Epithelial cell of esophagus (primary cell): ENCODE results near the gene CNTD1.
A peak's percentile ranks its signal among the peaks of the same experiment; 100 is the strongest.

ENCODE experiments used
- DNase-seq: peaks from one replicate; pipeline ENCODE4 v3.0.0; 2010; ENCODE audit warnings: low read depth
- H3K4me3 ChIP-seq: 2 replicates; pipeline ENCODE4 v1.5.1; 2011; ENCODE audit warnings: mild to moderate bottlenecking, low read length, control low read depth
- CTCF ChIP-seq: IDR thresholded peaks from 2 replicates; pipeline ENCODE4 v1.5.1; 2011; ENCODE audit warnings: low read depth, mild to moderate bottlenecking, low read length, control low read depth, inconsistent platforms; ENCODE audit not compliant: insufficient read depth; ENCODE audit errors: missing control alignments

CNTD1 gene

DNA sequence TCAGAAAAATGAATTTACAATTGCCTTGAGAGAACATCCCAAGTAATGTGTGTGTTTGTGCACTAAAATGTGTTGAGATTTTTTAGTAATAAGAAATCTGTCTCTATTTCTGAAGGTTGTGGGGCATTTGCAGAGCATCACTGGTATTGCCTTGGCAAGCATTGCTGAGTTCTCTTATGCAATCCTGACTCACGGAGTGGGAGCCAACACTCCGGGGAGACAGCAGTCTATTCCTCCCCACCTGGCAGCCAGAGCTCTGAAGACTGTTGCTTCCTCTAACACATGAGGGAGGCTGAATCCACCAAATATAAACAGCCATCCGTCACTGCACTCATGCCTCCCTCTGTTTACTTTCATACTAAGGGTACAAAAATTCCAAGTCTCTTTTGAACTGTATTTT is 10.6 kb downstream of the CNTD1 start:
- no peak overlapping the region for H3K4me3 ChIP-seq

GRCh38 chr17:42814633-42815399 is 16.2 kb downstream of the CNTD1 start:
- no peak for TF ChIP-seq CTCF
- peak; percentile 59 for DNase-seq
- H3K4me3 ChIP-seq: no peak overlapping the region

More for the DNA sequence above, 10.6 kb downstream of the CNTD1 start:
- TF ChIP-seq CTCF: no peak
- peak; percentile 83 for DNase-seq

DNA sequence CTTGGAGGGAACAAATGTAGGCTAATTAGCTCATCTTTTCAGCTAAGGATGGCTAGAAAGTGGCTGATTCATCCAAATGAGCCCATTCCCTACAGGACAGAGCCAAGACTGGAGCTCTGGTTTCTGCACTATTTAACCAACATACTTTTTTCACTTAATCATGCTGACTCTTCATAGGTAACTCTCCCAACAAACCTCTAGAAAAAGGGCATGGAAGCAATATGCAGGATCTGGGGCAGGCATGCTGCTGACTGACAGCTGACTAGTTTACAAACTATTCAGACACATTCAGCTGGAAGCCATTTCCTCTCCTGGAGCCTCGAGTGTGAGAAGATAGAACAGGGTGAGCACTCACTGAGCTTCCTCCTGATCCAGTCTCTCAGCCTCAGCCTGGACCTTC is 19.2 kb downstream of the CNTD1 start:
- TF ChIP-seq CTCF: no peak
- DNase-seq: peak; percentile 79
- H3K4me3 ChIP-seq: no peak overlapping the region

GRCh38 chr17:42818379-42818778 is 19.7 kb downstream of the CNTD1 start:
- no peak for TF ChIP-seq CTCF
- no peak for DNase-seq
- H3K4me3 ChIP-seq: no peak overlapping the region

DNA sequence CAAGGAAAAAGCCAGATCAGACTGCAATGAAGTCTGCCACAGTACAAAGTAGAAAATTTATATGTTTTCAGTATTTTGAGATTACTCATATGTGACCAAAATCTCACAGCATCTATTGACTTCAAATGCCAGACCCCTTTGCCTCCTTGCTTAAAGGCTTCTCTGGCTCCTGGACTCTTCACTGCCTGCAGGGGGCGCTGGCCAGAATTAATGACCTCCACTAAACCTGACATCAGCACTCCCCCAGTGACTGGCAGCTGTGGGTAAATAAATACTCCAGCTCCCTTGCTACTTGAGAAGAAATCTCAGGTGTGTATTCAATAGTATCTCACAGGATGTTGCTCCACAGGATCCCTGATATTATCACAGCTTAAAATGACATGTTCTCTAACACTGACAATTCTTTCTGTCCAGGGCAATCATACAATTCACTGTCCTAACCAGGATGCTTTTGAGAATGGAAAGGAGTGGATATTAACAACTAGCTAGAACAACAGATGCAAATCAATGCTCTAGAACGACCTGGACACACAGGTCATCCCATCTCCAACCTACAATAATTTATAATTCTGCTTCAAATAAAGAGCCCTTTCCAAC is 21.4 kb downstream of the CNTD1 start:
- TF ChIP-seq CTCF: peak; percentile 76
- no peak overlapping the region for H3K4me3 ChIP-seq
- peak; percentile 71 for DNase-seq

- no peak overlapping the region for H3K4me3 ChIP-seq
- DNase-seq: no peak
- TF ChIP-seq CTCF: no peak
These were observed 22.5 kb downstream of the CNTD1 start for GRCh38 chr17:42821176-42821575.
